ENCODE results near the gene USP36. TPM values are rescaled to one million over a fixed set of nuclear protein-coding genes. Genes with fewer than 3 reads are reported as not detected.

Gene USP36
- total and polyA plus RNA-seq, 3 experiments from 2014 or later, result 43.2 to 122 (median 118) TPM

GRCh38 chr17:78805301-78805700, 35.3 kb downstream of the USP36 start:
- Mint-ChIP-seq H3K4me1 (peaks cover 48 to 51% (median 50%) of the 10 kb centered on the region in 3 donors), H3K36me3 (peaks cover 16 to 90% (median 17%) of the 10 kb centered on the region in 3 donors), H3K4me3 (peak overlapping the region; percentile 52 to 77 (median 66)), H3K27ac (peak overlapping the region; percentile 85 to 98 (median 94)), H3K9me3 (no peaks in the 10 kb centered on the region), H3K27me3 (no peaks in the 10 kb centered on the region)
- ChIA-PET POLR2A (interaction anchor here (0.7 to 1.5 kb wide), 4 partner anchors 18 to 88 kb away, joined by 3 to 15 read pairs (median 4); no protein-coding TSS in a partner anchor), CTCF (interaction anchor here (0.7 to 1.9 kb wide), 4 partner anchors 12 to 97 kb away, joined by 3 to 6 read pairs (median 4); no protein-coding TSS in a partner anchor)
- no peak overlapping the region for H3K4me3 ChIP-seq (ENCODE audit: low read length)
- H3K36me3 ChIP-seq (ENCODE audit: insufficient read depth, low read length), result peaks cover 61% of the 10 kb centered on the region
- no peaks in the 10 kb centered on the region for H3K27me3 ChIP-seq (ENCODE audit: insufficient read depth, low read length, poor library complexity, severe bottlenecking)
- no peaks in the 10 kb centered on the region for H3K9me3 ChIP-seq (ENCODE audit: low read length)
- DNase-seq, result peak in 4 of 5 donors; percentile 57 to 79 (median 62)
- peaks cover 47% of the 10 kb centered on the region for H3K4me1 ChIP-seq (ENCODE audit: insufficient read depth, low read length)
- peak overlapping the region; percentile 21 for H3K27ac ChIP-seq (ENCODE audit: low read depth, low read length)

DNA sequence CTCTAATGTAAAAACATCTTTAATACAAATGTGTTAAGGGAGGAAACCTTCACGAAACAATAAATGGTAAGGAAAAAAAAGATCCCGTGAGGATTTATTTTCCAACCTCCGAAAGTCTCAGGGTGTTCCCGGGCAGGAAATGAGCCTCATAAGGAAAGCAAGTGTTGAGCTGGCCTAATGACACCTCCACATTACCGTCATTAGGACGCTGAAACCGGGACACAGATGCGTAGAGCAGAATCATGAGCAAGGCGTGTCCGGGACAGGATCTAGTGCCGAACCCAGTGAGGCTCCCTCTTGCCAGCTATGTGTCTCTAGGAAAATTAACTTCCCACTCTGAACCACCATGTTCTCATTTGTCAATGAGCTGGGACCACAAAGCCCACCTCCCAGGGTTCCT, 35.8 kb downstream of the USP36 start:
- Histone ChIP-seq H3K9me3 (ENCODE audit: low read length) (no peaks in the 10 kb centered on the region), H3K36me3 (ENCODE audit: insufficient read depth, low read length) (peaks cover 64% of the 10 kb centered on the region), H3K27ac (ENCODE audit: low read depth, low read length) (peak overlapping the region; percentile 21), H3K4me1 (ENCODE audit: insufficient read depth, low read length) (peaks cover 47% of the 10 kb centered on the region), H3K4me3 (ENCODE audit: low read length) (no peak overlapping the region), H3K27me3 (ENCODE audit: insufficient read depth, low read length, poor library complexity, severe bottlenecking) (no peaks in the 10 kb centered on the region)
- CTCF ChIA-PET, result interaction anchor here (0.7 to 1.9 kb wide), 7 partner anchors 11 to 169 kb away, joined by 3 to 6 read pairs (median 3); no protein-coding TSS in a partner anchor
- H3K4me1 Mint-ChIP-seq, result peaks cover 53 to 56% (median 53%) of the 10 kb centered on the region in 3 donors
- peaks cover 15 to 90% (median 20%) of the 10 kb centered on the region in 3 donors for H3K36me3 Mint-ChIP-seq
- H3K27me3 Mint-ChIP-seq, result no peaks in the 10 kb centered on the region
- POLR2A ChIA-PET, result interaction anchor here (0.7 to 1.5 kb wide), 8 partner anchors 18 to 89 kb away, joined by 3 to 15 read pairs (median 8); no protein-coding TSS in a partner anchor
- no peaks in the 10 kb centered on the region for H3K9me3 Mint-ChIP-seq
- H3K27ac Mint-ChIP-seq, result peak overlapping the region; percentile 85 to 98 (median 94)
- no peak for DNase-seq
- peak overlapping the region; percentile 52 to 77 (median 66) for H3K4me3 Mint-ChIP-seq

GRCh38 chr17:78803186-78803845, 37.3 kb downstream of the USP36 start:
- Histone ChIP-seq H3K27ac (ENCODE audit: low read depth, low read length) (no peak overlapping the region), H3K4me1 (ENCODE audit: insufficient read depth, low read length) (peaks cover 60% of the 10 kb centered on the region)
- POLR2A ChIA-PET, result interaction anchor here (0.5 to 1.1 kb wide), 4 partner anchors 14 to 45 kb away, joined by 3 to 6 read pairs (median 3); no protein-coding TSS in a partner anchor

GRCh38 chr17:78802459-78802858, 38.2 kb downstream of the USP36 start:
- ChIA-PET POLR2A (interaction anchor here (0.6 to 1.0 kb wide), 2 partner anchors 11 to 17 kb away, joined by 3 read pairs; no protein-coding TSS in a partner anchor), CTCF (interaction anchor here (0.9 to 1.4 kb wide), 2 partner anchors 12 to 53 kb away, joined by 3 read pairs; no protein-coding TSS in a partner anchor)
- Mint-ChIP-seq H3K27me3 (no peaks in the 10 kb centered on the region), H3K4me1 (peaks cover 69 to 76% (median 72%) of the 10 kb centered on the region in 3 donors), H3K4me3 (peak overlapping the region in 3 of 7 donors; percentile 13 to 82 (median 35)), H3K9me3 (no peaks in the 10 kb centered on the region), H3K36me3 (peaks cover 19 to 89% (median 24%) of the 10 kb centered on the region in 3 donors), H3K27ac (peak overlapping the region in 6 of 8 donors; percentile 26 to 98 (median 92))
- Histone ChIP-seq H3K27ac (ENCODE audit: low read depth, low read length) (no peak overlapping the region), H3K4me1 (ENCODE audit: insufficient read depth, low read length) (peaks cover 64% of the 10 kb centered on the region), H3K4me3 (ENCODE audit: low read length) (no peak overlapping the region), H3K36me3 (ENCODE audit: insufficient read depth, low read length) (peaks cover 62% of the 10 kb centered on the region), H3K9me3 (ENCODE audit: low read length) (no peaks in the 10 kb centered on the region), H3K27me3 (ENCODE audit: insufficient read depth, low read length, poor library complexity, severe bottlenecking) (no peaks in the 10 kb centered on the region)
- no peak for DNase-seq

More at GRCh38 chr17:78803186-78803845, 37.3 kb downstream of the USP36 start:
- peak overlapping the region; percentile 72 to 88 (median 82) for H3K4me3 Mint-ChIP-seq
- peak in 2 of 5 donors; percentile 45 to 64 for DNase-seq
- no peaks in the 10 kb centered on the region for H3K9me3 Mint-ChIP-seq
- H3K4me1 Mint-ChIP-seq, result peaks cover 65 to 70% (median 67%) of the 10 kb centered on the region in 3 donors
- H3K27me3 ChIP-seq (ENCODE audit: insufficient read depth, low read length, poor library complexity, severe bottlenecking), result no peaks in the 10 kb centered on the region
- CTCF ChIA-PET, result interaction anchor here (1.4 to 1.9 kb wide), 2 partner anchors 54 to 95 kb away, joined by 3 to 6 read pairs; no protein-coding TSS in a partner anchor
- H3K4me3 ChIP-seq (ENCODE audit: low read length), result no peak overlapping the region
- H3K36me3 ChIP-seq (ENCODE audit: insufficient read depth, low read length), result peaks cover 58% of the 10 kb centered on the region
- H3K27ac Mint-ChIP-seq, result peak overlapping the region; percentile 74 to 98 (median 94)
- H3K36me3 Mint-ChIP-seq, result peaks cover 19 to 89% (median 20%) of the 10 kb centered on the region in 3 donors
- H3K9me3 ChIP-seq (ENCODE audit: low read length), result no peaks in the 10 kb centered on the region
- H3K27me3 Mint-ChIP-seq, result no peaks in the 10 kb centered on the region

GRCh38 chr17:78802008-78802407, 38.6 kb downstream of the USP36 start:
- peaks cover 19 to 89% (median 25%) of the 10 kb centered on the region in 3 donors for H3K36me3 Mint-ChIP-seq
- CTCF ChIA-PET, result interaction anchor here (0.9 kb wide), 1 partner anchor 12 kb away, joined by 3 read pairs; no protein-coding TSS in a partner anchor
- H3K27me3 Mint-ChIP-seq, result no peaks in the 10 kb centered on the region
- no peak overlapping the region for H3K4me3 ChIP-seq (ENCODE audit: low read length)
- peaks cover 62% of the 10 kb centered on the region for H3K36me3 ChIP-seq (ENCODE audit: insufficient read depth, low read length)
- H3K9me3 Mint-ChIP-seq, result no peaks in the 10 kb centered on the region
- POLR2A ChIA-PET, result interaction anchor here (0.6 kb wide), 2 partner anchors 11 to 356 kb away, joined by 3 to 4 read pairs; no protein-coding TSS in a partner anchor
- peak overlapping the region in 4 of 8 donors; percentile 17 to 98 (median 65) for H3K27ac Mint-ChIP-seq
- no peak overlapping the region for H3K27ac ChIP-seq (ENCODE audit: low read depth, low read length)
- no peak for DNase-seq
- no peak overlapping the region for H3K4me3 Mint-ChIP-seq
- H3K4me1 ChIP-seq (ENCODE audit: insufficient read depth, low read length), result peaks cover 64% of the 10 kb centered on the region
- peaks cover 69 to 76% (median 72%) of the 10 kb centered on the region in 3 donors for H3K4me1 Mint-ChIP-seq
- no peaks in the 10 kb centered on the region for H3K27me3 ChIP-seq (ENCODE audit: insufficient read depth, low read length, poor library complexity, severe bottlenecking)
- H3K9me3 ChIP-seq (ENCODE audit: low read length), result no peaks in the 10 kb centered on the region

GRCh38 chr17:78800132-78800931, 40.3 kb downstream of the USP36 start:
- H3K4me3 ChIP-seq (ENCODE audit: low read length), result no peak overlapping the region
- peaks cover 58 to 65% (median 64%) of the 10 kb centered on the region in 3 donors for H3K4me1 Mint-ChIP-seq
- peaks cover 48% of the 10 kb centered on the region for H3K4me1 ChIP-seq (ENCODE audit: insufficient read depth, low read length)
- no peaks in the 10 kb centered on the region for H3K9me3 ChIP-seq (ENCODE audit: low read length)
- H3K4me3 Mint-ChIP-seq, result peak overlapping the region in 1 of 7 donors; percentile 51
- H3K36me3 ChIP-seq (ENCODE audit: insufficient read depth, low read length), result peaks cover 63% of the 10 kb centered on the region
- no peaks in the 10 kb centered on the region for H3K27me3 Mint-ChIP-seq
- ChIA-PET POLR2A (no interaction called here), CTCF (interaction anchor here (1.1 to 2.1 kb wide), 8 partner anchors 10 to 303 kb away, joined by 3 to 8 read pairs (median 3); no protein-coding TSS in a partner anchor)
- peak overlapping the region in 7 of 8 donors; percentile 56 to 98 (median 75) for H3K27ac Mint-ChIP-seq
- H3K9me3 Mint-ChIP-seq, result no peaks in the 10 kb centered on the region
- H3K36me3 Mint-ChIP-seq, result peaks cover 26 to 89% (median 33%) of the 10 kb centered on the region in 3 donors
- no peaks in the 10 kb centered on the region for H3K27me3 ChIP-seq (ENCODE audit: insufficient read depth, low read length, poor library complexity, severe bottlenecking)
- H3K27ac ChIP-seq (ENCODE audit: low read depth, low read length), result no peak overlapping the region
- no peak for DNase-seq

Data from CD8-positive, alpha-beta memory T cell (primary cell).